ENCODE data around the gene TOP2A.
A peak's percentile ranks its signal among the peaks of the same experiment; 100 is the strongest.

- no peak for TF ChIP-seq EZH2 (IDR thresholded peaks at IDR 0.05)
- no peak for TF ChIP-seq ATF3 (IDR thresholded peaks at IDR 0.05)
- TF ChIP-seq CTCF (IDR thresholded peaks at IDR 0.05 in 2 of 3, conservative IDR thresholded peaks at IDR 0.05 in 1 of 3; ENCODE audit: borderline replicate concordance in 1 of 3, insufficient read depth in 1 of 3, low read depth in 2 of 3, low read length in 2 of 3), result peak in 1 of 3 experiments; percentile 16; a peak in 1 of 6 replicates
- no peak for TF ChIP-seq CEBPB (IDR thresholded peaks at IDR 0.05; ENCODE audit: low read depth)
- TF ChIP-seq SRF (IDR thresholded peaks at IDR 0.05; ENCODE audit: low read depth), result no peak
- TF ChIP-seq POLR2A (IDR thresholded peaks at IDR 0.05; ENCODE audit: borderline replicate concordance, extremely low read depth, insufficient read depth, insufficient read length), result no peak
- no peak for TF ChIP-seq POLR2AphosphoS5 (IDR thresholded peaks at IDR 0.05; ENCODE audit: low read depth, low read length)
- no peak for TF ChIP-seq ZNF274 (IDR thresholded peaks at IDR 0.05; ENCODE audit: low read depth, low read length)
Measured at GRCh38 chr17:40445751-40446468, 28.2 kb upstream of the TOP2A start.
